K562 (cell line): ENCODE data around the gene CD244. TPM values are rescaled to one million over a fixed set of nuclear protein-coding genes. Genes with fewer than 3 reads are reported as not detected.

Experiments used
- ATAC-seq: fragments of 200-7000 bp; cut with Tn5 transposase; 3 replicates; pipeline ENCODE4 v1.9.1; 2020; ENCODE audit warnings: moderate library complexity
- BruUV-seq: library from RNA; stranded (reverse); fragments of 400-500 nt; replicated peaks from 2 replicates; lab custom pipeline; 2021; lab: Mats Ljungman, UMichigan
- CTCF ChIA-PET: fragments of 300-600 bp; formaldehyde crosslinking; extraction: SDS; loops from one replicate; lab custom pipeline; 2021; ENCODE audit warnings: low intra/inter-chr PET ratio; lab: Yijun Ruan, JAX
- POLR2A ChIA-PET: fragments of 300-600, 350-650 bp; sonication (Branson Sonifier 250); formaldehyde crosslinking; extraction: SDS; loops from one replicate; lab custom pipeline; 2021; ENCODE audit warnings: antibody characterized with exemption, inconsistent platforms; lab: Yijun Ruan, JAX
- DNase-seq, 4 experiments: peaks; one replicate each; pipeline versions ENCODE4 v3.0.0 to v3.0.0-alpha.2; 2011 to 2018; ENCODE audit warnings: low spot score in 3 of 4, mixed read lengths in 3 of 4; ENCODE audit errors: extremely low read depth in 1 of 4
- FAIRE-seq: peaks from 2 replicates; lab custom pipeline; 2011; peaks lifted over from hg19 to GRCh38; lab: Jason Lieb, UNC
- H2AFZ ChIP-seq: 2 replicates; pipeline ENCODE4 v1.6.0; 2011; ENCODE audit warnings: low read depth, low read length, control low read depth, inconsistent platforms
- H3K27ac ChIP-seq: fragments of 200-600 bp; 3 replicates; pipeline ENCODE4 v1.8.0; 2011; ENCODE audit warnings: low read depth, mild to moderate bottlenecking, control low read depth, inconsistent platforms, low read length, moderate library complexity, mixed read lengths; ENCODE audit errors: extremely low read depth
- H3K27me3 ChIP-seq, 2 experiments: fragments of 300-600 bp in 1 of 2; 2 replicates in 1 of 2; 3 replicates in 1 of 2; pipeline versions ENCODE4 v1.6.0 to v1.8.0; 2011; ENCODE audit warnings: inconsistent platforms in 2 of 2, low read length in 2 of 2, mild to moderate bottlenecking in 1 of 2, mixed read lengths in 1 of 2, moderate library complexity in 1 of 2; ENCODE audit not compliant: control insufficient read depth in 2 of 2, insufficient read depth in 2 of 2
- H3K36me3 ChIP-seq: fragments of 300-600 bp; 3 replicates; pipeline ENCODE4 v1.8.0; 2011; ENCODE audit warnings: mild to moderate bottlenecking, low read length, inconsistent platforms; ENCODE audit not compliant: control insufficient read depth, insufficient read depth
- H3K4me1 ChIP-seq, 2 experiments: fragments of 200-600 bp in 1 of 2; replicated peaks in 1 of 2; 2 replicates in 1 of 2; 3 replicates in 1 of 2; pipeline versions ENCODE4 v1.5.1 to v1.8.0; 2011; ENCODE audit warnings: inconsistent platforms in 2 of 2, low read length in 2 of 2, mild to moderate bottlenecking in 1 of 2, mixed read lengths in 1 of 2, moderate library complexity in 1 of 2; ENCODE audit not compliant: control insufficient read depth in 2 of 2, insufficient read depth in 2 of 2
- H3K4me2 ChIP-seq: 2 replicates; pipeline ENCODE4 v1.6.1; 2011; ENCODE audit warnings: low read length, control low read depth, inconsistent platforms, mixed read lengths; ENCODE audit not compliant: insufficient read depth
- H3K4me3 ChIP-seq: fragments of 200-600 bp; sonication (generic), shearing (Covaris generic); 2 replicates; pipeline ENCODE4 v1.5.1; 2016; ENCODE audit warnings: control low read depth, inconsistent platforms
- H3K79me2 ChIP-seq: fragments of 200-600 bp; 3 replicates; pipeline ENCODE4 v1.8.0; 2011; ENCODE audit warnings: low read length, inconsistent platforms; ENCODE audit not compliant: control insufficient read depth, insufficient read depth
- H3K9ac ChIP-seq, 2 experiments: 2 replicates each; pipeline versions ENCODE4 v1.6.0 to v1.6.1; 2011; ENCODE audit warnings: low read depth in 2 of 2, low read length in 2 of 2, control low read depth in 1 of 2, inconsistent platforms in 1 of 2, mild to moderate bottlenecking in 1 of 2, mixed read lengths in 1 of 2; ENCODE audit not compliant: insufficient read depth in 1 of 2
- H3K9me1 ChIP-seq: one replicate; pipeline ENCODE4 v1.6.0; 2011; ENCODE audit warnings: inconsistent platforms, mild to moderate bottlenecking, low read length, moderate library complexity; ENCODE audit not compliant: control insufficient read depth, insufficient read depth
- H3K9me3 ChIP-seq: replicated peaks from 2 replicates; pipeline ENCODE4 v1.5.1; 2011; ENCODE audit warnings: low read depth, low read length, inconsistent platforms; ENCODE audit not compliant: control insufficient read depth, insufficient read depth
- H4K20me1 ChIP-seq: replicated peaks from 2 replicates; pipeline ENCODE4 v1.6.1; 2011; ENCODE audit warnings: low read length, inconsistent platforms, mixed read lengths; ENCODE audit not compliant: control insufficient read depth, insufficient read depth
- CEBPZ ChIP-seq: fragments of 150-350 bp; IDR thresholded peaks from 2 replicates; pipeline ENCODE4 v1.6.1; 2014; ENCODE audit warnings: low read depth, mild to moderate bottlenecking, low read length, borderline replicate concordance
- GABPB1 ChIP-seq: sonication (generic); formaldehyde crosslinking; IDR thresholded peaks from 2 replicates; pipeline ENCODE4 v1.8.0; 2022; ENCODE audit warnings: mild to moderate bottlenecking, missing genetic modification reagents
- HDGF ChIP-seq: fragments of 450-650 bp; IDR thresholded peaks from 2 replicates; pipeline ENCODE4 v1.6.1; 2016
- POLR3G ChIP-seq: IDR thresholded peaks from 2 replicates; pipeline ENCODE4 v1.6.1; 2011; ENCODE audit not compliant: insufficient read length, insufficient replicate concordance; ENCODE audit errors: extremely low read depth
- RAD21 ChIP-seq, 2 experiments: fragments of 250-450 bp in 1 of 2; fragments of 450-650 bp in 1 of 2; sonication (Bioruptor Pico) in 1 of 2; formaldehyde crosslinking in 1 of 2; IDR thresholded peaks in 1 of 2; conservative IDR thresholded peaks in 1 of 2; 2 replicates each; pipeline versions ENCODE4 v1.4.0 to v1.8.0; 2020 to 2022; ENCODE audit warnings: mild to moderate bottlenecking in 2 of 2, moderate library complexity in 1 of 2
- TSC22D4 ChIP-seq: fragments of 450-650 bp; IDR thresholded peaks from 2 replicates; pipeline ENCODE4 v1.6.1; 2016; ENCODE audit warnings: missing genetic modification characterization, missing biosample characterization, control low read depth
- ZNF165 ChIP-seq: fragments of 250-450 bp; sonication (Bioruptor Pico); IDR thresholded peaks from 2 replicates; pipeline ENCODE4 v1.4.0; 2020; ENCODE audit warnings: borderline replicate concordance
- ZNF408 ChIP-seq: fragments of 250-450 bp; sonication (Bioruptor Pico); IDR thresholded peaks from 2 replicates; pipeline ENCODE4 v1.4.0; 2020; ENCODE audit warnings: low read depth, mild to moderate bottlenecking, moderate library complexity
- ZNF41 ChIP-seq: fragments of 250-450 bp; sonication (Bioruptor Pico); conservative IDR thresholded peaks from 2 replicates; pipeline ENCODE4 v1.4.0; 2020; ENCODE audit warnings: mild to moderate bottlenecking
- WGBS: fragments of 100-300 bp; shearing (Covaris generic); methylation state at CpG from one replicate; pipeline ENCODE4 v1.1.6; 2016; ENCODE audit warnings: low coverage, mixed read lengths; ENCODE audit not compliant: insufficient coverage; ENCODE audit errors: missing lambda C conversion rate; 5-methylcytosine and 5-hydroxymethylcytosine counted together
- in situ Hi-C: fragments of 300-500 bp; cut with MboI; formaldehyde crosslinking; loops from 4 replicates; pipeline ENCODE4 v1.15.0; 2018; ENCODE audit warnings: inconsistent platforms, mixed read lengths
- intact Hi-C: fragments of 100-400 bp; cut with micrococcal nuclease; formaldehyde crosslinking; loops from 2 replicates; pipeline ENCODE4 v1.14.2; 2022
- polyA plus RNA-seq, 8 experiments: library from polyadenylated mRNA; depleted of rRNA in 4 of 8; stranded (reverse) in 5 of 8; unstranded in 3 of 8; fragments of >200 nt; fragmentation: Nextera tagmentation in 2 of 8; fragmentation: Illumina TruSeq in 1 of 8; extraction: Ambion mirVana in 2 of 8; extraction: Trizol in 1 of 8; gene quantifications; 2 replicates each; pipeline versions ENCODE4 v1.2.1 to v1.2.3, GENCODE V29; 2011 to 2014; ENCODE audit warnings: inconsistent platforms in 1 of 8, missing spikeins in 1 of 8
- total RNA-seq, 7 experiments: library from RNA; depleted of rRNA in 6 of 7; stranded (reverse); fragments of >200 nt in 6 of 7; fragmentation: Illumina TruSeq in 2 of 7; extraction: Trizol in 2 of 7; gene quantifications; 2 replicates each; pipeline versions ENCODE4 v1.2.1 to v1.2.3, GENCODE V29; 2011 to 2021; ENCODE audit warnings: low replicate concordance in 1 of 7

Gene CD244
- total and polyA plus RNA-seq, 9 of the 15 experiments (the other 6 are each of a cell fraction or from before 2014, with no cell fraction given), result not detected

GRCh38 chr1:160907976-160908375, 45.3 kb upstream of the CD244 start:
- H3K4me1 ChIP-seq, result peaks cover 0 to 6% of the 10 kb centered on the region in 2 experiments; a peak in 2 of 5 replicates
- CTCF ChIA-PET, result no interaction called here
- H3K9me3 ChIP-seq, result peaks cover 4% of the 10 kb centered on the region; the same call in 1 of the 2 replicates
- H4K20me1 ChIP-seq, result no peaks in the 10 kb centered on the region
- TF ChIP-seq ZNF408 (no peak), ZNF41 (CRISPR knock-in tag) (no peak), POLR3G (no peak), HDGF (no peak), RAD21 (CRISPR knock-in tag; conservative IDR thresholded peaks at IDR 0.05 in 1 of 2, IDR thresholded peaks at IDR 0.05 in 1 of 2) (no peak), ZNF165 (CRISPR knock-in tag) (no peak), TSC22D4 (tag) (no peak), CEBPZ (no peak), GABPB1 (no peak)
- no peak for ATAC-seq
- H3K9me1 ChIP-seq, result no peaks in the 10 kb centered on the region
- DNase-seq, result no peak
- intact Hi-C loops, result no loop called here
- H3K79me2 ChIP-seq, result no peaks in the 10 kb centered on the region
- in situ Hi-C loops, result no loop called here
- H3K9ac ChIP-seq, result no peak overlapping the region
- BruUV-seq, result no TSS peak
- no peak for FAIRE-seq
- no peaks in the 10 kb centered on the region for H3K36me3 ChIP-seq
- no peak overlapping the region for H2AFZ ChIP-seq
- H3K27me3 ChIP-seq, result peaks cover 7 to 24% of the 10 kb centered on the region in 2 experiments; a peak in 3 of 5 replicates
- no peak overlapping the region for H3K27ac ChIP-seq
- POLR2A ChIA-PET, result no interaction called here
- no peak overlapping the region for H3K4me2 ChIP-seq
- 0% methylated on average over 7 of the region's 7 CpGs for WGBS
- no peak overlapping the region for H3K4me3 ChIP-seq
